Mesothelial cell of epicardium (in vitro differentiated cells): ENCODE results near the gene KLHDC7A. TPM values are rescaled to one million over a fixed set of nuclear protein-coding genes. Genes with fewer than 3 reads are reported as not detected.

Experiments
- DNase-seq, 2 experiments: peaks; one replicate each; pipeline ENCODE4 v3.0.0; 2021; ENCODE audit warnings: low spot score in 2 of 2; ENCODE audit not compliant: unreplicated experiment in 2 of 2
- H3K27ac Mint-ChIP-seq: 2 replicates; pipeline ENCODE4 v1.8.0; 2021; ENCODE audit warnings: mixed read lengths
- H3K27me3 Mint-ChIP-seq: 2 replicates; pipeline ENCODE4 v1.8.0; 2021; ENCODE audit warnings: low read depth, mixed read lengths
- H3K36me3 Mint-ChIP-seq: 2 replicates; pipeline ENCODE4 v1.8.0; 2021; ENCODE audit warnings: mixed read lengths
- H3K4me1 Mint-ChIP-seq: 2 replicates; pipeline ENCODE4 v1.8.0; 2021; ENCODE audit warnings: mixed read lengths
- H3K4me3 Mint-ChIP-seq: 2 replicates; pipeline ENCODE4 v1.8.0; 2021; ENCODE audit warnings: mild to moderate bottlenecking, moderate library complexity, mixed read lengths
- H3K9me3 Mint-ChIP-seq: 2 replicates; pipeline ENCODE4 v1.8.0; 2021; ENCODE audit warnings: mixed read lengths
- total RNA-seq: library from RNA; stranded (reverse); gene quantifications from 3 replicates; pipeline ENCODE4 v1.2.1, GENCODE V29; 2021
- TF ChIP-seq, protein P1 (sequence below): fragments of 200-600 bp; sonication (generic); IDR thresholded peaks from one replicate; pipeline ENCODE4 v1.5.0; 2021; ENCODE audit warnings: antibody characterized with exemption; ENCODE audit not compliant: unreplicated experiment

Gene KLHDC7A
- total RNA-seq, 1 donor from 2014 or later: 0.04 TPM

DNA sequence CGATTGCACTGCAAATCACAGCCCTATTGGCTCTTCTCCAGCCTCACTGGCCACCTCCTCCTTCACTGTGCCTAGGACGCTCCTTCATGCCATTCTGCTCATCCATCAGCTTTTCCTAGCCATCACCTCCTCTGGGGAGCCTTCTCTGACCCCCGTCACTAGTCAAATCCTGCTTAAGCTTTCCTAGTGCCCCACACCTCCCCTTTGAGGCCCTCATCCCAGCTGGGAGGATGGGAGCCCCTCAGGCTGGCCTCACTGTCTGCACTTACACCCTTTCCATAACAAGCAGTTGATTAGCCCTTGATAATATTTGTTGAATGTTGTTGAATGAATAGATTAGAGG lies 50.7 kb downstream of the KLHDC7A start:
- Mint-ChIP-seq H3K27me3 (peaks cover 83% of the 10 kb centered on the region), H3K27ac (no peak overlapping the region), H3K4me3 (no peak overlapping the region), H3K4me1 (no peaks in the 10 kb centered on the region), H3K9me3 (no peaks in the 10 kb centered on the region), H3K36me3 (no peaks in the 10 kb centered on the region)
- TF ChIP-seq, protein P1, sequence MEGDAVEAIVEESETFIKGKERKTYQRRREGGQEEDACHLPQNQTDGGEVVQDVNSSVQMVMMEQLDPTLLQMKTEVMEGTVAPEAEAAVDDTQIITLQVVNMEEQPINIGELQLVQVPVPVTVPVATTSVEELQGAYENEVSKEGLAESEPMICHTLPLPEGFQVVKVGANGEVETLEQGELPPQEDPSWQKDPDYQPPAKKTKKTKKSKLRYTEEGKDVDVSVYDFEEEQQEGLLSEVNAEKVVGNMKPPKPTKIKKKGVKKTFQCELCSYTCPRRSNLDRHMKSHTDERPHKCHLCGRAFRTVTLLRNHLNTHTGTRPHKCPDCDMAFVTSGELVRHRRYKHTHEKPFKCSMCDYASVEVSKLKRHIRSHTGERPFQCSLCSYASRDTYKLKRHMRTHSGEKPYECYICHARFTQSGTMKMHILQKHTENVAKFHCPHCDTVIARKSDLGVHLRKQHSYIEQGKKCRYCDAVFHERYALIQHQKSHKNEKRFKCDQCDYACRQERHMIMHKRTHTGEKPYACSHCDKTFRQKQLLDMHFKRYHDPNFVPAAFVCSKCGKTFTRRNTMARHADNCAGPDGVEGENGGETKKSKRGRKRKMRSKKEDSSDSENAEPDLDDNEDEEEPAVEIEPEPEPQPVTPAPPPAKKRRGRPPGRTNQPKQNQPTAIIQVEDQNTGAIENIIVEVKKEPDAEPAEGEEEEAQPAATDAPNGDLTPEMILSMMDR: no peak
- peak in 1 of 2 experiments; percentile 19 for DNase-seq

DNA sequence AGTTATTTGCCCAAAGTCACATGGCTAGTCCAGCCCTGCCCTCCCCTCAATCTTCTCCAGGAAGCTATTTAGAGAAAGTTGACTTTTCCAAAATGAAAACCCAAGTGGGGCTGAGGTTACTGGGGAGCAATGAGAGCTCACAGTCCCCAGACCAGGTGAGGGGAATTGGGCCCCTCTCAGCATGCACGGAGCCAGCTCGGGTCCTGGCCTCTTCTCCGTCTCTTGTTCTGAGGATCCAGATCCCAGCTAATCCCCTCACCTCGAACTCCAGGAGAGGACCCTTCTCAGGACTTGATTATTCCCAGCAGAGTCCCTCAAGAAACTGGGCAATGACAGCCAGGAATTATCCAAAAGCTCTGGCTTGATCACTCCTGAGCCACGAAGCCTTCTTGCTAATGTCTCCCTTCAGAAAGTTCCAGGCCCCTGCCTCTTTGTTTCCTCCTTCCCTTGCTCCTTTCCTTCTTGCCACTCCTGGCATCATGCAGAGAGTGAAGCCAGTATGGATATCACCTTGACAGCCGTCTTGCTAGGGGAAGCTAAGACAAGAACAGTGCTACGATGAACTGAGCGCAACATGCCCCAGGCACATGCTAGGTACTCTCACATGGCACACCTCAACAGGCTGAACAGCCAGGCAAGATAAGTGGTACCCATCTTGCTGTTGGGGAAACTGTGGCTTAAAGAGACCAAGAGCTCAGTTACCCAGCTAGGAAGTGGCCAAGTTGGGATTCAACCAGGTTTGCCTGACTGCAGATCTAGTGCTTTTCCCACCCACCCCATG lies 51.9 kb downstream of the KLHDC7A start:
- DNase-seq: peak in 1 of 2 experiments; percentile 16
- H3K36me3 Mint-ChIP-seq: no peaks in the 10 kb centered on the region
- TF ChIP-seq, protein P1: no peak
- no peaks in the 10 kb centered on the region for H3K4me1 Mint-ChIP-seq
- H3K9me3 Mint-ChIP-seq: no peaks in the 10 kb centered on the region
- H3K27ac Mint-ChIP-seq: no peak overlapping the region
- peaks cover 84% of the 10 kb centered on the region for H3K27me3 Mint-ChIP-seq
- no peak overlapping the region for H3K4me3 Mint-ChIP-seq

DNA sequence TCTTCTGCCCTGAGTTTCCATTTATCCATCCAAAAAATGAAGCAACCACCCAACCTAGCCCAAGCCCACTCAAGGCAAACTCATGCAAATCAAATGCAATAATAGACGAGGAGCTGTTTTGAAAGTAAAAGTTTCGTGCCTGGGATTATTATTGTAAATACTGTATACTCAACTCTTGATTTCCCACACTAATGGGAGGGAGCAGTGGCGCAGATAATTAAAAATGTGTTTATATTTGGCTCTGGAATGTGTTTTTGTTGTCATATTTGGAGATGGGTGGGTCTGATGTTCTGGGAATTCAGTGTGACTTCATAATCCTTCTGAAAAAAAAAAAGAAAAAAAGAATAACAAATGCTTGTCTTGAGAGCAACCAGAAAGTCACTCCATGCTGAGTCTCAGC lies 52.5 kb downstream of the KLHDC7A start:
- no peak overlapping the region for H3K27ac Mint-ChIP-seq
- H3K36me3 Mint-ChIP-seq: no peaks in the 10 kb centered on the region
- TF ChIP-seq, protein P1: no peak
- no peaks in the 10 kb centered on the region for H3K9me3 Mint-ChIP-seq
- H3K4me3 Mint-ChIP-seq: no peak overlapping the region
- DNase-seq: no peak
- no peaks in the 10 kb centered on the region for H3K4me1 Mint-ChIP-seq
- H3K27me3 Mint-ChIP-seq: peaks cover 87% of the 10 kb centered on the region

DNA sequence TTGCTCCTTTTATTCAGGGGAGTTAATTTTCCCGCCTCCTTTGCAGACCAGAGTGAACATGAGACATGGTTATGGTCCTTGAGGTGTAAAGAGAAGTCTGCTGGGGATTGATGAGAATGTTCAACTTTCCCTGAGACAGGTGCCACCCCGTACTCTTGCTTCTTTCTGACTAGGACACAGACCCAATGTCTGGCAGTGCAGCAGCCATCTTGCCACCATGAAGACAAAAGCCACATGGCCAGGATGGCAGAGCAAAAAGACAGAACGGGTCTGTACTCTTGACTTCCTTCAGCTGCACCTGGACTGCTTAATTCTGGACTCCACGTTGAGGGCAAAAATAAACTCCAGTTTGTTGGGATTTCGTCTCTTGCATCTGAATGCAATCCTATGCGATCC lies 54.1 kb downstream of the KLHDC7A start:
- H3K36me3 Mint-ChIP-seq: no peaks in the 10 kb centered on the region
- no peak overlapping the region for H3K27ac Mint-ChIP-seq
- H3K27me3 Mint-ChIP-seq: peaks cover 89% of the 10 kb centered on the region
- no peaks in the 10 kb centered on the region for H3K9me3 Mint-ChIP-seq
- DNase-seq: no peak
- no peaks in the 10 kb centered on the region for H3K4me1 Mint-ChIP-seq
- no peak overlapping the region for H3K4me3 Mint-ChIP-seq
- TF ChIP-seq, protein P1: no peak

Other genes with a start within 250 kb of the KLHDC7A start
- gene PAX7, start 149.9 kb downstream of the KLHDC7A start, total RNA-seq: 0.07 TPM in 1 of 3 replicates, not detected in the others